H1 (cell line): ENCODE data around the gene GCC1. TPM values are rescaled to one million over a fixed set of nuclear protein-coding genes. Genes with fewer than 3 reads are reported as not detected.

Source experiments
- CTCF ChIA-PET: fragments of 300-600 bp; sonication (Branson Sonifier 250); formaldehyde crosslinking; loops from one replicate; lab custom pipeline; 2021; ENCODE audit not compliant: partially characterized antibody; lab: Charles Lee
- POLR2A ChIA-PET: fragments of 300-600 bp; sonication (Branson Sonifier 250); formaldehyde crosslinking; loops from one replicate; lab custom pipeline; 2021; ENCODE audit warnings: inconsistent platforms; ENCODE audit not compliant: partially characterized antibody; lab: Charles Lee
- DNase-seq, 2 experiments: peaks; one replicate each; pipeline versions ENCODE4 v3.0.0 to v3.0.0-alpha.2; 2010 to 2022; ENCODE audit warnings: low spot score in 2 of 2, low read depth in 1 of 2, mixed read lengths in 1 of 2
- FAIRE-seq: peaks from 2 replicates; lab custom pipeline; 2011; peaks lifted over from hg19 to GRCh38; lab: Jason Lieb, UNC
- H2AFZ ChIP-seq: 2 replicates; pipeline ENCODE4 v1.8.1; 2012; ENCODE audit warnings: low read length, inconsistent platforms
- H2AK5ac ChIP-seq: 2 replicates; pipeline ENCODE4 v1.6.1; 2013; ENCODE audit warnings: low read depth, low read length
- H2BK120ac ChIP-seq: replicated peaks from 2 replicates; pipeline ENCODE3; 2013; ENCODE audit warnings: low read depth, low read length, inconsistent platforms
- H2BK12ac ChIP-seq: 2 replicates; pipeline ENCODE4 v1.6.1; 2013; ENCODE audit warnings: low read depth, low read length
- H2BK15ac ChIP-seq: 2 replicates; pipeline ENCODE4 v1.6.1; 2013; ENCODE audit warnings: low read length
- H2BK20ac ChIP-seq: 2 replicates; pipeline ENCODE4 v1.6.1; 2013; ENCODE audit warnings: low read length
- H2BK5ac ChIP-seq: 2 replicates; pipeline ENCODE4 v1.6.1; 2013; ENCODE audit warnings: low read depth, low read length
- H3K14ac ChIP-seq: 2 replicates; pipeline ENCODE4 v1.6.1; 2013; ENCODE audit warnings: inconsistent platforms; ENCODE audit not compliant: insufficient read length
- H3K18ac ChIP-seq: 2 replicates; pipeline ENCODE4 v1.6.1; 2013; ENCODE audit warnings: low read length; ENCODE audit errors: extremely low read depth
- H3K23ac ChIP-seq: 2 replicates; pipeline ENCODE4 v1.6.1; 2013; ENCODE audit warnings: inconsistent platforms; ENCODE audit not compliant: insufficient read length
- H3K23me2 ChIP-seq: 2 replicates; pipeline ENCODE4 v1.6.1; 2013; ENCODE audit warnings: low read depth, low read length
- H3K27ac ChIP-seq: 2 replicates; pipeline ENCODE4 v1.6.1; 2011; ENCODE audit warnings: low read depth, low read length, inconsistent platforms
- H3K27me3 ChIP-seq, 4 experiments: replicated peaks in 1 of 4; 1 replicate in 1 of 4; 2 replicates in 3 of 4; pipeline versions ENCODE4 v1.6.1 to v1.8.1; 2011 to 2013; ENCODE audit warnings: low read length in 3 of 4, mild to moderate bottlenecking in 3 of 4, inconsistent platforms in 2 of 4, mixed read lengths in 2 of 4, moderate library complexity in 1 of 4; ENCODE audit not compliant: control insufficient read depth in 3 of 4, insufficient read depth in 3 of 4; ENCODE audit errors: extremely low read depth in 1 of 4
- H3K36me3 ChIP-seq, 4 experiments: 2 replicates each; pipeline versions ENCODE4 v1.6.1 to v1.8.1; 2011 to 2013; ENCODE audit warnings: mild to moderate bottlenecking in 4 of 4, low read length in 3 of 4, moderate library complexity in 2 of 4, control low read depth in 1 of 4, inconsistent platforms in 1 of 4; ENCODE audit not compliant: insufficient read depth in 4 of 4, control insufficient read depth in 2 of 4
- H3K4ac ChIP-seq: replicated peaks from 2 replicates; pipeline ENCODE3; 2013; ENCODE audit warnings: low read length, low read depth, mixed read lengths, inconsistent platforms; ENCODE audit not compliant: insufficient read length
- H3K4me1 ChIP-seq, 4 experiments: replicated peaks in 1 of 4; 1 replicate in 1 of 4; 2 replicates in 3 of 4; pipeline versions ENCODE4 v1.6.1 to v1.8.1; 2011 to 2013; ENCODE audit warnings: low read length in 3 of 4, inconsistent platforms in 2 of 4, mixed read lengths in 1 of 4; ENCODE audit not compliant: insufficient read depth in 4 of 4, control insufficient read depth in 3 of 4
- H3K4me2 ChIP-seq, 2 experiments: 2 replicates each; pipeline versions ENCODE4 v1.6.1 to v1.8.1; 2011 to 2013; ENCODE audit warnings: low read depth in 2 of 2, low read length in 2 of 2, control low read depth in 1 of 2, inconsistent platforms in 1 of 2, mild to moderate bottlenecking in 1 of 2; ENCODE audit not compliant: insufficient read depth in 1 of 2
- H3K4me3 ChIP-seq, 4 experiments: fragments of 200-600, 300-600 bp in 1 of 4; sonication (generic), shearing (Covaris generic), sonication (Bioruptor Twin) in 1 of 4; 2 replicates each; pipeline versions ENCODE4 v1.5.1 to v1.8.1; 2011 to 2016; ENCODE audit warnings: low read length in 4 of 4, low read depth in 3 of 4, control low read depth in 2 of 4, inconsistent platforms in 2 of 4, mild to moderate bottlenecking in 2 of 4, mixed read lengths in 1 of 4, moderate library complexity in 1 of 4; ENCODE audit not compliant: insufficient read depth in 2 of 4; ENCODE audit errors: extremely low read depth in 1 of 4
- H3K56ac ChIP-seq: replicated peaks from 2 replicates; pipeline ENCODE3; 2013; ENCODE audit warnings: low read depth, mild to moderate bottlenecking, mixed read lengths, low read length, inconsistent platforms; ENCODE audit not compliant: insufficient read length
- H3K79me1 ChIP-seq: 2 replicates; pipeline ENCODE4 v1.6.1; 2013; ENCODE audit warnings: low read depth, low read length, control low read depth
- H3K79me2 ChIP-seq, 2 experiments: 2 replicates each; pipeline versions ENCODE4 v1.6.1 to v1.8.1; 2012 to 2013; ENCODE audit warnings: low read length in 2 of 2, mild to moderate bottlenecking in 2 of 2, inconsistent platforms in 1 of 2; ENCODE audit not compliant: insufficient read depth in 2 of 2, control insufficient read depth in 1 of 2
- H3K9ac ChIP-seq, 4 experiments: replicated peaks in 1 of 4; 1 replicate in 1 of 4; 2 replicates in 3 of 4; pipeline versions ENCODE4 v1.6.1 to v1.8.1; 2011 to 2013; ENCODE audit warnings: low read depth in 3 of 4, low read length in 3 of 4, control low read depth in 2 of 4, mild to moderate bottlenecking in 2 of 4, moderate library complexity in 2 of 4, inconsistent platforms in 1 of 4; ENCODE audit errors: extremely low read depth in 1 of 4
- H3K9me3 ChIP-seq, 2 experiments: 2 replicates each; pipeline versions ENCODE4 v1.6.1 to v1.8.1; 2012 to 2013; ENCODE audit warnings: mild to moderate bottlenecking in 2 of 2, moderate library complexity in 2 of 2, control low read depth in 1 of 2, inconsistent platforms in 1 of 2, low read depth in 1 of 2, low read length in 1 of 2, mixed read lengths in 1 of 2; ENCODE audit not compliant: insufficient read depth in 2 of 2
- H4K20me1 ChIP-seq, 2 experiments: replicated peaks in 1 of 2; 2 replicates each; pipeline versions ENCODE3 to v1.8.1; 2011 to 2013; ENCODE audit warnings: inconsistent platforms in 2 of 2, low read length in 2 of 2, mild to moderate bottlenecking in 1 of 2; ENCODE audit not compliant: insufficient read depth in 2 of 2, control insufficient read depth in 1 of 2
- H4K5ac ChIP-seq: 2 replicates; pipeline ENCODE4 v1.6.1; 2013; ENCODE audit warnings: low read length, low read depth, mixed read lengths, inconsistent platforms; ENCODE audit not compliant: insufficient read length
- H4K8ac ChIP-seq: 2 replicates; pipeline ENCODE4 v1.8.0; 2013; ENCODE audit warnings: mild to moderate bottlenecking, moderate library complexity, low read length, inconsistent platforms; ENCODE audit not compliant: insufficient read depth; ENCODE audit errors: extremely low read depth
- H4K91ac ChIP-seq: replicated peaks from 2 replicates; pipeline ENCODE3; 2013; ENCODE audit warnings: low read length, mixed read lengths, inconsistent platforms; ENCODE audit not compliant: insufficient read length
- ASH2L ChIP-seq: fragments of 200-600, 300-600 bp; sonication (generic); IDR thresholded peaks from one replicate; pipeline ENCODE4 v1.7.1; 2017; ENCODE audit warnings: low read length
- EP300 ChIP-seq, 2 experiments: IDR thresholded peaks; 1 replicate in 1 of 2; 2 replicates in 1 of 2; pipeline ENCODE4 v1.6.1; 2011 to 2012; ENCODE audit warnings: low read depth in 2 of 2, low read length in 2 of 2, mild to moderate bottlenecking in 2 of 2, borderline replicate concordance in 1 of 2, inconsistent platforms in 1 of 2, moderate library complexity in 1 of 2
- MAFK ChIP-seq: IDR thresholded peaks from 2 replicates; pipeline ENCODE4 v1.6.1; 2012; ENCODE audit warnings: low read depth, mild to moderate bottlenecking, improper control_type of control experiment, low read length
- NANOG ChIP-seq: IDR thresholded peaks from 2 replicates; pipeline ENCODE4 v1.6.1; 2011; ENCODE audit warnings: low read length, low read depth, mild to moderate bottlenecking, inconsistent platforms; ENCODE audit not compliant: insufficient read depth, poor library complexity, severe bottlenecking
- RBBP5 ChIP-seq: IDR thresholded peaks from 2 replicates; pipeline ENCODE4 v1.7.1; 2012; ENCODE audit warnings: low read depth, mild to moderate bottlenecking, inconsistent platforms, low read length, moderate library complexity, borderline replicate concordance
- RNF2 ChIP-seq: fragments of 200-900, 300-1000 bp; sonication (generic); IDR thresholded peaks from 2 replicates; pipeline ENCODE4 v1.7.1; 2016; ENCODE audit warnings: borderline replicate concordance, low read depth, mild to moderate bottlenecking, antibody characterized with exemption, low read length; ENCODE audit not compliant: poor library complexity, severe bottlenecking; ENCODE audit errors: missing control alignments
- SIX5 ChIP-seq: IDR thresholded peaks from 2 replicates; pipeline ENCODE4 v1.6.1; 2011; ENCODE audit warnings: mild to moderate bottlenecking, low read depth, low read length
- SRF ChIP-seq: IDR thresholded peaks from 2 replicates; pipeline ENCODE4 v1.6.1; 2011; ENCODE audit warnings: mild to moderate bottlenecking, low read depth, low read length, moderate library complexity
- TBP ChIP-seq: IDR thresholded peaks from 2 replicates; pipeline ENCODE4 v1.6.1; 2011; ENCODE audit warnings: low read depth, low read length, improper control_type of control experiment
- YY1 ChIP-seq: IDR thresholded peaks from 2 replicates; pipeline ENCODE4 v1.6.1; 2011; ENCODE audit warnings: low read depth, mild to moderate bottlenecking, low read length
- WGBS, 2 experiments: shearing (Covaris generic) in 1 of 2; methylation state at CpG; one replicate each; pipeline versions ENCODE4 v1.1.6 to v1.1.7; 2013 to 2015; ENCODE audit warnings: low lambda C conversion rate in 2 of 2, mixed read lengths in 2 of 2, inconsistent platforms in 1 of 2, low coverage in 1 of 2, missing lambda C conversion rate in 1 of 2; ENCODE audit not compliant: insufficient replicate concordance in 2 of 2, insufficient coverage in 1 of 2, insufficient read length in 1 of 2; ENCODE audit errors: extremely low coverage in 1 of 2, missing lambda C conversion rate in 1 of 2; 5-methylcytosine and 5-hydroxymethylcytosine counted together
- polyA plus RNA-seq, 7 experiments: library from polyadenylated mRNA; depleted of rRNA in 3 of 7; stranded (reverse) in 5 of 7; unstranded in 2 of 7; fragments of >200 nt in 5 of 7; fragments of 200-250 nt in 2 of 7; gene quantifications; 1 replicate in 5 of 7; 2 replicates in 1 of 7; 4 replicates in 1 of 7; pipeline versions ENCODE4 v1.2.1 to v1.2.3, GENCODE V29; 2011 to 2013; ENCODE audit warnings: missing spikeins in 2 of 7, mixed read lengths in 2 of 7
- total RNA-seq: library from RNA; stranded (reverse); fragmentation: NEBNext Ultra II Directional; extraction: Animal tissue kit (Norgen Biotek cat#: 25700); gene quantifications from 2 replicates; pipeline ENCODE4 v1.2.1, GENCODE V29; 2021

Gene GCC1
- total and polyA plus RNA-seq, 2 of the 8 experiments (the other 6 are each of a cell fraction or from before 2014, with no cell fraction given), result 3.3 to 15.0 TPM

DNA sequence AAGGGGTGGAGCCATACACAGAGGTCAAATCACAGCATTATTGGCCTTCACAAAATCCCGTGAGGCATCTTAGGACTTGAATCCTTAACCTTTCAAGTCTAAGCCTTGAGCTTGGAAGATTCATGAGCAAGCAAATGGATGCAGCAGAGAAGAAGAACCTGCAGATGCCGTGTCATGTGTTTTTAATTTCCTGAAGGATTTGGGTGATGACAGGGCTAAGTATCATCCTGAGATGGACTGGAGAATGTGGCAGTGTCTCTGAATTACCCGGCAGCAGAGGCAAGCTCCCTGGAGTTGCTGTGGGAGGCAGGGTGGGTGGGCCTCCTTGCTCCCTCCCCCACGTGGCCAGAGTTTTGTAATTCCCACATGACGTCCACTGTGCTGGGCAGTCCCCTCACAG is 50.8 kb downstream of the GCC1 start:
- Histone ChIP-seq H4K91ac (no peak overlapping the region), H4K20me1 (no peaks in the 10 kb centered on the region), H2BK20ac (no peak overlapping the region), H3K23me2 (no peaks in the 10 kb centered on the region), H2BK15ac (no peak overlapping the region)
- CTCF ChIA-PET, result interaction anchor here (0.7 to 2.0 kb wide), 4 partner anchors 10 to 342 kb away, joined by 3 to 5 read pairs (median 4); no protein-coding TSS in a partner anchor
- POLR2A ChIA-PET, result no interaction called here
- FAIRE-seq, result no peak
- TF ChIP-seq RNF2, result no peak
- TF ChIP-seq MAFK, result no peak
- TF ChIP-seq YY1, result no peak
- no peak for TF ChIP-seq TBP
- no peak for TF ChIP-seq ASH2L
- TF ChIP-seq SIX5, result no peak
- TF ChIP-seq RBBP5, result no peak
- no peak for TF ChIP-seq SRF
- no peak for TF ChIP-seq EP300 (IDR thresholded peaks at IDR 0.05; ENCODE audit: borderline replicate concordance in 1 of 2, low read depth in 2 of 2, low read length in 2 of 2)
- no peak for TF ChIP-seq NANOG
- TF ChIP-seq, all 59 proteins: peak for 0
- Histone ChIP-seq H3K27me3 (peaks cover 1 to 8% (median 7%) of the 10 kb centered on the region in 4 experiments; a peak in 4 of 7 replicates), H3K9ac (no peak overlapping the region), H3K23ac (no peak overlapping the region), H3K4ac (no peak overlapping the region), H3K18ac (no peak overlapping the region), H2BK12ac (no peak overlapping the region), H3K79me1 (no peaks in the 10 kb centered on the region), H3K4me1 (peaks cover 0 to 7% (median 4%) of the 10 kb centered on the region in 4 experiments; a peak in 2 of 7 replicates), H2AFZ (0 out of 2 replicates have a peak overlapping the region, but pooled peaks have one; percentile 27), H3K9me3 (no peaks in the 10 kb centered on the region), H3K79me2 (no peaks in the 10 kb centered on the region), H2BK5ac (no peak overlapping the region), H3K14ac (no peak overlapping the region), H3K36me3 (no peaks in the 10 kb centered on the region), H3K27ac (no peak overlapping the region), H4K8ac (no peak overlapping the region), H2AK5ac (no peak overlapping the region), H2BK120ac (no peak overlapping the region), H3K4me3 (no peak overlapping the region), H3K4me2 (no peak overlapping the region), H4K5ac (no peak overlapping the region), H3K56ac (no peak overlapping the region)
- DNase-seq, result no peak
- 77% methylated on average over 5 of the region's 5 CpGs; no CpG with 5 or more reads in 1 of the 2 experiments for WGBS, 2 experiments
